H7 (cell line): ENCODE results near the gene CDK9. TPM values are rescaled to one million over a fixed set of nuclear protein-coding genes. Genes with fewer than 3 reads are reported as not detected.
A peak's percentile ranks its signal among the peaks of the same experiment; 100 is the strongest.
"Not testable (repeated sequence)": the region's sequence is repeated elsewhere in the genome, so short reads cannot be mapped to it uniquely, and the experiment has no call there.

ENCODE experiments used
- DNase-seq: peaks from one replicate; pipeline ENCODE4 v3.0.0; 2012
- H3K27me3 ChIP-seq: 2 replicates; pipeline ENCODE4 v1.6.0; 2011; ENCODE audit warnings: mild to moderate bottlenecking, low read length; ENCODE audit not compliant: control insufficient read depth, insufficient read depth
- H3K36me3 ChIP-seq: replicated peaks from 2 replicates; pipeline ENCODE4 v1.5.1; 2011; ENCODE audit warnings: low read length; ENCODE audit not compliant: control insufficient read depth, insufficient read depth
- H3K4me3 ChIP-seq: 2 replicates; pipeline ENCODE4 v1.5.1; 2011; ENCODE audit warnings: low read depth, mild to moderate bottlenecking, control low read depth, low read length, moderate library complexity; ENCODE audit not compliant: insufficient read depth
- total RNA-seq: library from RNA; depleted of rRNA; stranded (reverse); fragments of >200 nt; shearing (Covaris generic); gene quantifications from 2 replicates; pipeline ENCODE4 v1.2.3, GENCODE V29; 2014

CDK9 gene
- total RNA-seq, 1 experiment from 2014 or later, result 56.6 TPM

DNA sequence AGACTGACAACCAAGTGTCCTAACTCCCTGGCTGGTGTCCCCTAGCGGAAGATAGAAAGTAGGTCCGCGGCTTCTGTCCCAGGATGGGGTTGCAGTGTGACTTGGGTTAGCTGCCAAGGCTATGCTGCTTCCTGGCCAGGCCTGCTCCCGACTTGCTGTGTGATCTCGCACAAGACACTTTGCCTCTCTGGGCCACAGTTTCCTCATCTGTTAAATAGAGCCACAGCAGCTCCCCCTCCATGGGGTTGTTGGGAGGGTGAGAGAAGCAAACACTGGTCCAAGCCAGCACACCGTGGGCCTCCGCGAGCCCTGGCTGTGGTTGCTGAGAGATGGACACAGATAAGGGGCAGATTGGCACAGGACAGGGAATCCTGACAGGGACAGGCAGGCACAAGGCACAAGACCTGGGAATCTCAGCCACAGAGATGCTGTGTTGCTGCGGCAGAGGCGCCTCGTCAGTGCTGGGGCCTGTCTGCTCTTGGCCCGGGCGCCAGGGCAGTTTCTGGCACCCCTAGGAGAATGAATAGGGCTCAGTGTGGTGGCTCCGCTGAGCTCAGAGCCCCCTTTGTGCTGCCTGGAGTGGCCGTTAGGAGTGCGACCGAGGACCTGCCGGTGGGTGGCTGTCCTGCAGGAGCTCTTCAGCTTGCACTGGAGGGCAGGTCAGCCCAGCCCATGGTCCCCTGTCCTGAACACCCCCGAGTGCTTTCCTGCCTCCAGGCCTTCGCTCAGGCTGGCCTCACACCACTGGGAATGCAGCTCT is 5.5 kb upstream of the CDK9 start:
- H3K4me3 ChIP-seq, result no peak overlapping the region
- no peaks in the 10 kb centered on the region for H3K36me3 ChIP-seq
- no peaks in the 10 kb centered on the region for H3K27me3 ChIP-seq
- DNase-seq, result peak; percentile 56

DNA sequence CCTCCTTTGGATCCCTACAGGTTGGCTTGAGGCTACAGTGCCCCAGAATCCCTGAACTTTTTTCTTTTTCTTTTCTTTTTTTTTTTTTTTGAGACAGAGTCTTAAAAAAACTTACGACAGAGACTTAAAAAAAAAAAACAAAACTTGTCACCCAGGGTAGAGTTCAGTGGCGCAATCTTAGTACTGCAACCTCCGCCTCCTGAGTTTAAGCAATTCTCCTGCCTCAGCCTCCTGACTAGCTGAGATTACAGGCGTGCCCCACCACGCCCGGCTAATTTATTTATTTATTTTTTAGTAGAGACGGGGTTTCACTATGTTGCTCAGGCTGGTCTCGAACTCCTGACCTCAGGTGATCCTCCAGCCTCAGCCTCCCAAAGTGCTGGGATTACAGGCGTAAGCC is 4.9 kb upstream of the CDK9 start:
- not testable (repeated sequence) for H3K4me3 ChIP-seq, DNase-seq, H3K36me3 ChIP-seq, H3K27me3 ChIP-seq

DNA sequence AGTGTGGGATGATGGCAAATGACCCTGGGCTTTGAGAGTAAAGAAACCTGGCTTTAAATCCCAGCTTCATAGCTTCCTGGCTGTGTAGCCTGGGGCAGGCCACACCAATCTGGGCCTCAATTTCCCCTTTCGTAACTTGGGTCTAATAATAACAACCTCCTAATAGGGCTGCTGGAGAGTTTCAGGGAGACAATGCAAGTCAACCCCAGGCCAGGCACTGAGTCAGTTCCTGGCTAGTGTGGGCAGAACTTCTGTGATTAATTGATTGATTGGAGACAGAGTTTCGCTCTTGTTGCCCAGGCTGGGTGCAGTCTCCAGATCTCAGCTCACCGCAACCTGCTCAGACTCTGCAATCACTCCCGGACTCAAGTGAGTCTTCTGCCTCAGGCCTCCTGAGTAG is 4.0 kb upstream of the CDK9 start:
- DNase-seq, result no peak
- Histone ChIP-seq H3K4me3 (no peak overlapping the region), H3K27me3 (no peaks in the 10 kb centered on the region), H3K36me3 (no peaks in the 10 kb centered on the region)

DNA sequence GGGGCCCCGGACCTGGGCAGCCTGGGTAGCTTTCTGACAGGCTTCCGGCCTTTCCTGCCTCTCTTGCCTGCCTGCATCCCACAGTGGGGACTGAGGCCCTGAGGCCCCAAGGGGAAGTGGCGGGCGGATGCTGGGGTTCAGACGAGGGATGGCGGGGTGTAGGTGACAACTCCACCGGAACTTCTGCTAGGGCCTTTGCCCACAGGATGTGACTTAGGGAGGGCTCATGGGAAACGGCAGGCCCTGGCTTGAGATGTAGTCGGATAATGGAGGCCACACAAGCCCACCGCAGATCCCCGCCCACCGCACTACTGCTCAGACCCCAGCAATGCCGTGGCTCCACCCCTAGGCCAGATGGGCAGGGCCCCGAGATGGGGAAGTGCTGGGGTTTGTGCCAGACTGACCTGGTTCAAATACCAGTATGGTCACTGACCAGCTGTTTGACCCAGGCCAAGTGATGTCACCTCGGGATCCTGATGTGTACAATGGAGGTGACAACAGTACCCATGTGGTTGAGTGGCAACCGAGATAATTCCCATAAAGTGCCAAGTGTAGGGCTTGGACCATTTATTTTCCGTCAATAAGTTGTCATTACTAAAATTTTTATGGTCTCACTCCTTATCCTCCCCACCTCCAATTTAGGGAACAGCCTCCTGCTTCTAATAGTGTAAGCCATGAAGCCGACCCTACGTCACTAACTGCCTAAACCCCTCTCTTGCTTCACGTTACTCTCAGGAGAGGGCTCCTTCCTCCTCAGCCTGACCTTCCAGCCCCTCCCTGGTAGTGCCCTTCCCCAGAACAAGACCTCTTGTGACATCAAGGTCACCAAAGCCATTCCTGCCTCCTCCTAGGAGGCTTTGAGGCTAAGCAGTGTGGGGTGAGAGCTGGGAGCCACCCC is 2.5 kb upstream of the CDK9 start:
- peaks cover 13% of the 10 kb centered on the region for H3K36me3 ChIP-seq
- H3K27me3 ChIP-seq, result no peaks in the 10 kb centered on the region
- H3K4me3 ChIP-seq, result no peak overlapping the region
- peak; percentile 66 for DNase-seq

DNA sequence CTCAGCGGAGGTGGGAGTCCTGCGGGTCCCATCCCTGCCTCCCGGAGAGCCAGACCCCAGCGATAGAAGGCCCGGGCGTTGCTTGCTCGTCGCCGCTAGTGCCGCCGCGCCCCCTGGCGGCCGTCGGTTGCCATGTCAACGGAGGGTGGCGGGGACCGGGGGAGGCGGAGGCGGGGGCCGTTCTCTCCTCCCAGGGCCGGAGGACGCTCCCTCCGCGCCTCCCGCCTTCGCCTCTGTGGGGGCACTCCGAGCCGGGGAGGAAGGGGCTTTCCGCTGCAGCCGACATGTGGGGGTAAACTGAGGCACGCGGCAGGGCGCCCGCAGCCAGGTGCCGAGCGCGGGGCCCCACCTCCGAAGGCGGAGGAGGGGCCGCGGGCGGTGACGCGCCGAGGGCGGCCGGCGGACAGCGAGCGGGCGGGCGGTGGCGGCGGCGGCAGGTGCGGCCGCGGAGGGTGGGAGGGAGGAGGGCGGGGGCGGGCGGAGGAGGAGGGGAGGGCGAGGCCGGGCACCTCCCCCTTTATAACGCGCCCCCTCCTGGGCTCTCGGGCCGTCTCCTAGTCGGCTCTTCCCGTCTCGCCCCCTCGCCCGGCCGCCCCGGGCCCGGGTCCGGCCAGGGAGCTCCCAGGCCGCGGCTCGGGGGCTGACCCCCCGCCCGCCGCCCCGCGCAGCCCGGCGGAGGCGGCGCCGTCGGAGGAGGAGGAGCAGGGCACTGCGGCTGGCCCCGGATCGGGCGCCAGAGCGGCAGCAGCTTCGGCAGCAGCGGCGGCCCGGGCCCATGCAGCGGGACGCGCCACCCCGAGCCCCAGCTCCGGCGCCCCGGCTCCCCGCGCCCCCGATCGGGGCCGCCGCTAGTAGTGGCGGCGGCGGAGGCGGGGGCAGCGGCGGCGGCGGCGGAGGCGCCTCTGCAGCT is 556 bp upstream of the CDK9 start:
- DNase-seq, result peak; percentile 99
- Histone ChIP-seq H3K27me3 (no peaks in the 10 kb centered on the region), H3K4me3 (peak overlapping the region; percentile 58), H3K36me3 (peaks cover 32% of the 10 kb centered on the region)

DNA sequence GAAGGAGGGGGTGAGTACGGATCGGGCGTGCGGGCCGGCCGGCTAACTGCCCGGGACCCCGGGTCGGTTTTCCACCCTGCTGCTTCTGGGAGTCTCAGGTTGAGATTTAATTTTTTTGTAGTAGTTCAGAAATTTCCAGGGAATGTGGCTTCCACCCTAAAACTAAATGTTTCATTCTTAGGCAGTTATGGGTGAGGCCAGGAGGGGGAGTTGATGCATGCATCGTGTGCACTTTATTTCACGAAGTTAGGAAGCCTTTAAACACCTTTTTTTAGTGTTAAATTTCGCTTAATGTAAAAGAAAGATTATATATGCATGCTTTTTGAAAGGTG is 905 bp downstream of the CDK9 start:
- H3K36me3 ChIP-seq, result peaks cover 41% of the 10 kb centered on the region
- no peak for DNase-seq
- peak overlapping the region; percentile 99 for H3K4me3 ChIP-seq

DNA sequence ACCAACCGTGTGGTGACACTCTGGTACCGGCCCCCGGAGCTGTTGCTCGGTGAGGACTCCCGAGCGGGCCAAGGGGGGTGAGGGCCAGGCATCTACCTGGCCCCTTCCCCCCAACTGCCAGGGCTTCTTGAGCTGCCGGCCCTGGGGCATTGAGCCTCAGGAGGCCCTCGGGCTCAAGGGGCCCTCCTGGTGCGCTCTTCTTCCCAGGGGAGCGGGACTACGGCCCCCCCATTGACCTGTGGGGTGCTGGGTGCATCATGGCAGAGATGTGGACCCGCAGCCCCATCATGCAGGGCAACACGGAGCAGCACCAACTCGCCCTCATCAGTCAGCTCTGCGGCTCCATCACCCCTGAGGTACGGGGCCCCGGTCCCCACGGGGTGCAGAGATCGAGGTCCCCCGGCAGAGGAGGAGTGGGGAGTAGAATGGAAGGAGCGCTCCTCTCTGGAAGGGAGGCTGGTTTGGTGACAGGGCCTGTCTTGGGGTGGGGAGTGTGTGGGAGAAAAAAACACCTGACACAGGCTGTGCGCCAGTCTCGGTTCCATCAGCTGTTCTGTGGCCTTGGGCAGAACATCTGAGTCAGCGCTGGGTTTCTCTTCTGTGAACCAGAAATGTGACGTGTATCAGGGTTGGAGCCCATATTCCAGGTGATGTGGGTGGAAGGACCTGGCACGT is 2.6 kb downstream of the CDK9 start:
- H3K36me3 ChIP-seq, result peaks cover 45% of the 10 kb centered on the region
- no peak overlapping the region for H3K4me3 ChIP-seq
- DNase-seq, result peak; percentile 44
- no peaks in the 10 kb centered on the region for H3K27me3 ChIP-seq

More for the DNA sequence above, 905 bp downstream of the CDK9 start:
- H3K27me3 ChIP-seq, result no peaks in the 10 kb centered on the region

DNA sequence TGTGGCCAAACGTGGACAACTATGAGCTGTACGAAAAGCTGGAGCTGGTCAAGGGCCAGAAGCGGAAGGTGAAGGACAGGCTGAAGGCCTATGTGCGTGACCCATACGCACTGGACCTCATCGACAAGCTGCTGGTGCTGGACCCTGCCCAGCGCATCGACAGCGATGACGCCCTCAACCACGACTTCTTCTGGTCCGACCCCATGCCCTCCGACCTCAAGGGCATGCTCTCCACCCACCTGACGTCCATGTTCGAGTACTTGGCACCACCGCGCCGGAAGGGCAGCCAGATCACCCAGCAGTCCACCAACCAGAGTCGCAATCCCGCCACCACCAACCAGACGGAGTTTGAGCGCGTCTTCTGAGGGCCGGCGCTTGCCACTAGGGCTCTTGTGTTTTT is 3.3 kb downstream of the CDK9 start:
- Histone ChIP-seq H3K27me3 (no peaks in the 10 kb centered on the region), H3K4me3 (no peak overlapping the region), H3K36me3 (peaks cover 45% of the 10 kb centered on the region)
- DNase-seq, result peak; percentile 23

DNA sequence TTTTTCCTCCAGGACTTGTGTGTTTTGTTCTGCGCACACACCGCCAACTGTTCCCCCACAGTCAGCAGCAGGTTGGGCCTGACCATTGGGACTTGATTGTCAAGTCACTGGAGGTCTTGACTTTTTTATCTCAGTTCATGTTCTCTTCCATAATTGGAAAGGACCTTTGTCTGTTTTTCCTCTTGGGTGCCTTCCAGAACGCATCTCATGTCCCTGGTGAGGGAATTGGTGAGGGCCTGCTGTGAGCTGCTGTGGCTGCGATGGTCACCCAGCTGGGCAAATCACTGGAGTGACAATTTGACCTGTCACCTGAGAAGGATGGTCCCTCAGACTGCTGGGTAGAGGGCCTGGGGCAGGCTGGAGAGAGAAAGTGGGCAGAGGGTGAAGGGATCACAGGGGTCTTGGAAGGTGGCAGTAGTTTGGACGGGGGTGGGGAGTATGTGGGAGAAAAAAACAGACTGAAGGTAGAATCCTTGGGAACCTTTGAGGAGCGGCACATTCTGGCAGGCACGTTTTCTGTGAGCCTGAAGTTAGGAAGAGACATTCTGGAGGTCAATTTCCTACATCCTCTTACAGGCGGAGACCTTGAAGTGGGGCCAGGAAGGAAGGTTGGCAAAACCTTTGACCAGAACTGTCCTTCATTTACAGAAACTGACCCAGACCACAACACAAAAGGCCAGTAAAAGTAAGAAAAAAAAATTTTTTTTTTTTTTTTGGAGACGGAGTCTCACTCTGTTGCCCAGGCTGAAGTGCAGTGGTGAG is 4.4 kb downstream of the CDK9 start:
- Histone ChIP-seq H3K4me3 (no peak overlapping the region), H3K27me3 (no peaks in the 10 kb centered on the region), H3K36me3 (peaks cover 45% of the 10 kb centered on the region)
- peak; percentile 22 for DNase-seq

DNA sequence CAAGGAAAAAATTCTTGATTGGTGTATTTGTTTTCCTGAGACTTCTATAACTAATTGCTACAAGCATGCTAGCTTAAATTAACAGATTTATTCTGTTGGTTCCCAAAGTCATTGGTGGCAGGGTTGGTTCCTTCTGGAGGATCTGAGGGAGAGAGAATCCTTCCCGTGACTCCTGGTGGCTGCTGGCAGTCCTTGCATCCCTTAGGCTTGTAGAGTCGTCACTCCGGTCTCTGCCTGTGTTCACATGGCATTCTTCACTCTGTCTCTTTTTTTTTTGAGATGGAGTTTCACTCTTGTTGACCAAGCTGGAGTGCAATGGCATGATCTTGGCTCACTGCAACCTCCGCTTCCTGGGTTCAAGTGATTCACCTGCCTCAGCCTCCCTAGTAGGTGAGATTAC is 5.3 kb downstream of the CDK9 start:
- H3K27me3 ChIP-seq, result no peaks in the 10 kb centered on the region
- no peak overlapping the region for H3K4me3 ChIP-seq
- DNase-seq, result peak; percentile 32
- peaks cover 45% of the 10 kb centered on the region for H3K36me3 ChIP-seq

DNA sequence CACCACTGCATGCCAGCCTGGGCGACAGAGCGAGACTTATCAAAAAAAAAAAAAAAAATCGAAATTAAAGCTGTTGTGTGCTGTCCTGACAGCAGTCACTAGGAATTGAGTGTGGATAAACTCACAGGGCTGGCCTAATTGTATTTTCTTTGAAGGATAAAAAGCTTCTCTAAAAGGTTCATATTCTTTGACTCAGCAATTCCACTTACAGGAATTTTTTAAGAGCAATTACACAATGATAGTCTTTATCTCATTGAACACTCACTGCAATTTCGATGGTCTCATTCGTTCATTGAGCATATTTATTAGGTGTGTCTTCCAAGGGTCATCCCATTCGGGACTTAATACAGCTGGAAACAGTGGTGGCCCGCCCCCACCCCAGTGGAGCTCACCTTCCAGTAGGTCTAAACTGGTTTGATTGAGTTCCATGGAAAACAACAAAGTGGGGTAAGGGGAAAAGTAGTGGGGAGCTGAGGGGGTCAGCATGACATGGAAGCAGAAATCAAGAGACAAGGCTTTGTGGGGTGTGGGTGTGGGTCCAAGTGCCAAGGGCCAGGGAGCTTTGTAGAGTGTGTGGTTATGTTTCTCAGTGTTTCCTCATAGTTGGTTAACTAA is 6.7 kb downstream of the CDK9 start:
- Histone ChIP-seq H3K4me3 (no peak overlapping the region), H3K27me3 (no peaks in the 10 kb centered on the region), H3K36me3 (peaks cover 40% of the 10 kb centered on the region)
- peak; percentile 13 for DNase-seq

DNA sequence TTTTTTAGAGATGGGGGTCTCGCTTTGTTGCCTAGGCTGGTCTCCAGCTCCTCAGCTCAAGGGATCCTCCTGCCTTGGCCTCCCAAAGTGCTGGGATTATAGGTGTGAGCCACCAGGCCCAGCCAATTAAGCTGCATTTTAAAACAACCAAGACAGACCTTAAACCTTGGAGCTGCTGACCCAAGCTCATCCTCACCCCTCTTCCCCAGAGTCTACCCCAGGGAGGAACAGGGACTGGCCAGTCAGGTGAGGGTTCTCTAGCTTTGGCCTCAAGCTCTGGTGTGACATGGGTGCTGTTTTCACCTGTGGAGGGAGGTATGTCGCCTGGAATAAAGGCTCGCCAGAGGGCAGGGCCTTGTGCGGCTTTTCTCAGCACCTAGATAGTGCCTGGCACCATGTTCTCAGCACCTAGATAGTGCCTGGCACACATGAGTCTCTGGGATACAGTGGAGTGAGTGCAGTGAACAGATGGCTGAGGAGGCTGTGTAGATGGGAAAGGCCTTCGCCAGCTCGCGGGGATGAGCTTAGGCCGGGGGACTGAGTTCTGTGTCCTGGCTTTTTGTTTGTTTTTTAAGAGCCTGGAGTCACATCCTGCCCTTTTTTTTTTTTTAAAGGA is 7.4 kb downstream of the CDK9 start:
- Histone ChIP-seq H3K4me3 (no peak overlapping the region), H3K27me3 (no peaks in the 10 kb centered on the region), H3K36me3 (peaks cover 33% of the 10 kb centered on the region)
- peak; percentile 25 for DNase-seq
